H1 (cell line): ENCODE results near the gene KCNG3. TPM values are rescaled to one million over a fixed set of nuclear protein-coding genes. Genes with fewer than 3 reads are reported as not detected.

Source experiments
- ASH2L ChIP-seq: fragments of 200-600, 300-600 bp; sonication (generic); IDR thresholded peaks from one replicate; pipeline ENCODE4 v1.7.1; 2017; ENCODE audit warnings: low read length
- POU5F1 ChIP-seq: IDR thresholded peaks from 2 replicates; pipeline ENCODE4 v1.6.1; 2011; ENCODE audit warnings: low read depth, mild to moderate bottlenecking, low read length, moderate library complexity
- polyA plus RNA-seq, 7 experiments: library from polyadenylated mRNA; depleted of rRNA in 3 of 7; stranded (reverse) in 5 of 7; unstranded in 2 of 7; fragments of >200 nt in 5 of 7; fragments of 200-250 nt in 2 of 7; gene quantifications; 1 replicate in 5 of 7; 2 replicates in 1 of 7; 4 replicates in 1 of 7; pipeline versions ENCODE4 v1.2.1 to v1.2.3, GENCODE V29; 2011 to 2013; ENCODE audit warnings: missing spikeins in 2 of 7, mixed read lengths in 2 of 7
- total RNA-seq: library from RNA; stranded (reverse); fragmentation: NEBNext Ultra II Directional; extraction: Animal tissue kit (Norgen Biotek cat#: 25700); gene quantifications from 2 replicates; pipeline ENCODE4 v1.2.1, GENCODE V29; 2021

Gene KCNG3
- total and polyA plus RNA-seq, 2 of the 8 experiments (the other 6 are each of a cell fraction or from before 2014, with no cell fraction given) = 8.1 to 21.3 TPM

- no peak for TF ChIP-seq POU5F1
- TF ChIP-seq ASH2L = no peak
Measured at GRCh38 chr2:42430188-42430587, 63.6 kb downstream of the KCNG3 start (continued).
